Cortex of kidney (tissue), 1 donor: Measurements from ENCODE around the gene GALNS.
"Not testable (repeated sequence)": the region's sequence is repeated elsewhere in the genome, so short reads cannot be mapped to it uniquely, and the experiment has no call there.

Experiments used
- DNase-seq: peaks from one replicate; lab custom pipeline; 2025; lab: John Stamatoyannopoulos, UW

GALNS gene

DNA sequence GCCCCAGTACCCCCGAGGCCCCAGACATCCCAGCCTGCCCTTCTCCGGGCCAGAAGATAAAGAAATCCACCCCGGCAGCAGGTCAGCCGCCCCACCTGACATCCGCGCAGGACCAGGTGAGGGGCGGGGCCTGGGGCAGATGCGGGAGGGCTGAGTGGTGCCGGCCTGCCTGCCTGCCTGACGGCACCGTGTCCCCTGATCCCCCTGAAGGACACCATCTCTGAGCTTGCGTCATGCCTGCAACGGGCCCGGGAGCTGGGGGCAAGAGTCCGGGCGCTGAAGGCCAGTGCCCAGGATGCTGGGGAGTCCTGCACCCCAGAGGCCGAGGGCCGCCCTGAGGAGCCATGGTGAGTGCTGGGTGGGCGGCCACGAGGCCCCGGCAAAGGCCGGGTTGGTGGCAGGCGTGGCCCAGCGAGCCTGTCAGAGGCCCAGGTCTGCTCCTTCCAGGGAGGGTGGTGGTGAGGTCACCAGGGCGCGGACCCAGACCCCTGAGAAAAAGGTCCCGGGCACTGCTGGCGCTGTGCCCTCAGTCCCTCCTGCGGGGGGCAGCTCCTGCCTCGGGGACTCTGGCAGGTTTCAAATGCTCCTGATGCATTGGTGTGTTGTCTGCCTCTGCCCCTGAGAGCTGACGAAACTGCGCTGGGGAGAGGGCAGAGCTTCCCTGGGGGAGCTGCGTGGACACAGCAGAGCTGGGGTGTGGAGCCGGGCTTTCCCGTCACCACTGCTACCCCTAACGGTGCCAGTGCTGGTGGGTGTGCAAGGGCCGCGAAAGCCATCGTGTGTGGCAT is 52.0 kb downstream of the GALNS start:
- DNase-seq, result no peak

DNA sequence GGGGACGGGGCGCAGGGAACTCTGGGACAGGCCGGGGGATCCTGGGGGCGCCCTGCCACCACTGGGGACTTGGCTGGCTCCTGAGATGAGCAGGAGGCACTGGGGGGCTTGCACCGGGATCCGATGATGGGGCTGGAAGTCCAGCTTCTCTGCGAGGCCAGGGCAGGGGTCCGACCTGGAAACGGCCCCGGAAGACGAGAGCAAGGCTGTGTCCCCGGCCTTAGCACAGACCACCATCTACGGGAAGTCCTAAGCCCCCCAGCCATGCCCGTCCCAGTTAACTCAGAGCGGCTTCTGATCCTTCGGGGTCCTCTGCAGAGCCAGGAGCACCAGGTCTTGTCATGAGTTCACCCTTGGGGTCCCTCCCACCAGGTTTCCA is 52.6 kb downstream of the GALNS start:
- no peak for DNase-seq

DNA sequence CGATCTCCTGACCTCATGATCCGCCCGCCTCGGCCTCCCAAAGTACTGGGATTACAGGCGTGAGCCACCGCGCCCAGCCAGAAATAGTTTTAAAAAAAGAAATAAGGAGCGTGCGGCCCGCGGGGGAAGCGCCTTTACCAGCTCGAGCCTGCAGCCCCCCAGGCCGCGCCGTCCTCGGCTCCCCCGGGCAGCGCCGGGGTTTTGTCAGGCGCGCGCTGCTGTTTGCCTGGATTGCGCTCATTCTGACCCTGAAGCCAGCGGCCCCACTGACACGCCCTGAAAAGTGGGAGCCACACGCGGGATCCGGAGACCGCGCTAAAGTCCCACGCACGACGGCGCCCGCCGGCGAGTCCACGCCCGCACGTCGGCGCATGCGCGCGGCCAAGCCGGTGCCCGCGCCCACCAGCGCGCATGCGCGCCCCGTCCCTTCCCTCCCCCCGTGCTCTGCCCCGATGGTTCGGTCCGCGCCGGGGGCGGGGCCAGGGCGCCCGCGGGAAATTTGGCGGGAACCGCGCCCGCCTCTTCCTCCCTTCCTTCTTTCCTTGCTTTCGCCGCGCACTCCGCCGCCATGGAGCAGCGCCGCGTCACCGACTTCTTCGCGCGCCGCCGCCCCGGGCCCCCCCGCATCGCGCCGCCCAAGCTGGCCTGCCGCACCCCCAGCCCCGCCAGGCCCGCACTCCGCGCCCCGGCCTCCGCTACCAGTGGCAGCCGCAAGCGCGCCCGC is 53.3 kb downstream of the GALNS start, which contains the start of gene CDT1:
Gene CDT1, plus strand, starts transcription at position 526 of the 724 bp plus-strand sequence. Its CDS starts 43 bp downstream, at position 569.
- no peak for DNase-seq

DNA sequence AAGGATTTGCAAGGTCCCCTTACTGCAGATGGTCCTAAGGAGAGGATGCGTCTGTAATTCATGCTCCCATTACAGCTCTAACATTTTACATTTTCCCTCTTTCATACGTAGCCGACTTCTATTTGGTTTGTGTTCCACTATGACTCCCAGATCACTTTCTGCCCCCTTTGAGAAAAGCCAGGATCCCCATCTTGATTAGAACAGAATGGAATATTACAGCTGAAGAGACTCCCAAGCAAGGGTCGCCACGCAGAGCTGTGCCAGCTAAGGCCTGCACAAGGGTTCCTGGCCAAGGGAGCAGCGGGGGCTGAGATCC is 56.5 kb downstream of the GALNS start:
- no peak for DNase-seq

- DNase-seq, result no peak
Observed at GRCh38 chr16:88799569-88800276, 57.0 kb downstream of the GALNS start.

GRCh38 chr16:88798772-88799455 is 57.8 kb downstream of the GALNS start:
- no peak for DNase-seq

DNA sequence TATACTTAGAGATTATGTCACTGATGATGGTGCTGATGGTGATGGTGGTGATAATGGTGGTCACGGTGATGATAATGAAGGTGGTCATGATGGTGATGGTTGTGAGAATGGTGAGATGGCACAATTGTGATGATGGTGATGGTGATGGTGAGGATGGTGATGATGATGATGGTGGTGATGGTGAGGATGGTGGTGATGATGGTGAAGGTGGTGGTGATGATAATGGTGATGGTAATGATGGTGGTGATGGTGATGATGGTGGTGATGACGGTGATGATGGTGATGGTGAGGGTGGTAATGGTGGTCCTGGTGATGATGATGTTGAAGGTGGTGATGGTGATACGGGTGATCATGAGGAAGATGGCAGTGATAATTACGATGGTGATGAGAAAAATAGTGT is 58.7 kb downstream of the GALNS start:
- DNase-seq, result no peak

GRCh38 chr16:88796278-88796677 is 60.5 kb downstream of the GALNS start:
- no peak for DNase-seq

GRCh38 chr16:88793251-88793954 is 63.3 kb downstream of the GALNS start:
- DNase-seq, result no peak

DNA sequence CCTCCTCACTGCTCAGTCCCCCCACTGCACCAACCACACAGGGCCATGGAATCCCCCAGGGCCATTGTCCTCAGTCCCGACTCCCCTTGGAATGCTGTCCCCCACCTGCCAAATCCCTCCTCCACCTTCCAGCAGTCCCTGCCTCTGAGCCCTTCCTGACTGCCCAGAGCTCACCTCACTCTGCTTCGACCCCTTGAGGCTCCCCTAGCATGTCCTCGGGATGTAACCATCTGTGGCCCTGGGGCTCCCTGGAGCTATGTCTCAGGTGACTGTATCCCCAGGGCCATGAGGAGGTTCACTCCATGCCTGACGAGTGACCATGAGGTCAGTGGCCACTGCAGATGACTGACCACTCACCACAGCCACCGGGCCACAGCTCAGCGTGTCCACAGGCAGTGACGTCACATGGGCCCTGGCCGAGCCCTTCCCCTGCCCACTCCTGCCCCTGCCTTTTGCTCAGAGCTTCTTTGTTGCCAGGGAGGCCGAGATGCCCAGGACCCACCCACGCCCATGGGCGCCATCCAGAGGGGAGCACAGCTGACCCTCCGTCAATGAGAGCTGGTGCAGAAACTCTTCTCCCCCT is 64.0 kb downstream of the GALNS start:
- DNase-seq, result no peak

DNA sequence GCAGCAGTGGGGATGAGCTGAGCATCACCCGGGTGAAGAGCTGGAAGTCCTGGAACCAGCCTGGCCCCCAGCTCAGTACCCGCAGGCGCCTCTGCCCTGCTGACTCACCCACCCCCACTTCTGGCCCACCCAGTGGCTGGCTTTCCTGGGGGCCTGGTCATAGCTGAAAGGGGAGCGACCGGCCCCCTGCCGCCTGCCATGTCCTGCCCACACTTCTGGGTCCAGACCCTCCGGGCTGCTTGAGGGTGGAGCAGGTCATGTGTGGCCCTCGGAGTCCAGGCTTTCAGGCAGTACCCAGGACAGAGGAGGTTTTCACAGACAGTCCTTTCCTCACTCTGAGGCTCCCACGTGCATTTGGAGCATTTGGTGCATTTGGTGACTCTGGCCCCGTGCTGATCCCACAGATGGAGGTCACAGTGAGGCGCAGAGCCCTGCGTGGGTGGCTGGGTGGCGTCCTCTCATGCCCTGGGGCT is 64.6 kb downstream of the GALNS start:
- DNase-seq, result no peak

GRCh38 chr16:88790312-88791211 is 66.2 kb downstream of the GALNS start:
- no peak for DNase-seq

DNA sequence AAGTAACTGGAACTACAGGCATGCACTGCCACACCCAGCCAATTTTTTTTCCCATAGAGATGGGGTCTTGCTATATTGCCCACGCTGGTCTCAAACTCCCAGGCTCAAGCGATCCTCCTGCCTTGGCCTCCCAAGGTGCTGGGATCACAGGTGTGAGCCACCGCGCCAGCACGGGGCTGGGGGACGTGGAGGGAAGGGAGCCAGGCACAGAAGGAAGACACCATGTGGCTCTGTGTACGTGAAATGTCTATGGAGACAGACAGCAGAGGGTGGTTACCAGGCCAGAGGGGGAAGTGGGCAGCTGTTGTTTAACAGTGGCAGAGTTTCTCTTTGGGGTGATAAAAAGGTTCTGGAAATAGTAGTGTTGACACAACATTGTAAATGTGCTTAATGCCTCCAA is 67.2 kb downstream of the GALNS start:
- DNase-seq, result no peak

DNA sequence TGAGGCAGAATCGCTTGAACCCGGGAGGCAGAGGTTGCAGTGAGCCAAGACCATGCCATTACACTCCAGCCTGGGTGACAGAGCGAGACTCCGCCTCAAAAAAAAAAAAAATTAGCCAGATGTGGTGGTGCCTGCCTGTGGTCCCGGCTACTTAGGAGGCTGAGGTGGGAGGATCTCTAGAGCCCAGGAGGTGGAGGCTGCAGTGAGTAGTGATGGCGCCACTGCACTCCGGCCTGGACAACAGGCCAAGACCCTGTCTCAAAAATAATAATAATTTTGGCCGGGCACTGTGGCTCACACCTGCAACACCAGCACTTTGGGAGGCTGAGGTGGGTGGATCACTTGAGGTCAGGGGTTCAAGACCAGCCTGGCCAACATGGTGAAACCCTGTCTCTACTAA is 68.0 kb downstream of the GALNS start:
- not testable (repeated sequence) for DNase-seq

DNA sequence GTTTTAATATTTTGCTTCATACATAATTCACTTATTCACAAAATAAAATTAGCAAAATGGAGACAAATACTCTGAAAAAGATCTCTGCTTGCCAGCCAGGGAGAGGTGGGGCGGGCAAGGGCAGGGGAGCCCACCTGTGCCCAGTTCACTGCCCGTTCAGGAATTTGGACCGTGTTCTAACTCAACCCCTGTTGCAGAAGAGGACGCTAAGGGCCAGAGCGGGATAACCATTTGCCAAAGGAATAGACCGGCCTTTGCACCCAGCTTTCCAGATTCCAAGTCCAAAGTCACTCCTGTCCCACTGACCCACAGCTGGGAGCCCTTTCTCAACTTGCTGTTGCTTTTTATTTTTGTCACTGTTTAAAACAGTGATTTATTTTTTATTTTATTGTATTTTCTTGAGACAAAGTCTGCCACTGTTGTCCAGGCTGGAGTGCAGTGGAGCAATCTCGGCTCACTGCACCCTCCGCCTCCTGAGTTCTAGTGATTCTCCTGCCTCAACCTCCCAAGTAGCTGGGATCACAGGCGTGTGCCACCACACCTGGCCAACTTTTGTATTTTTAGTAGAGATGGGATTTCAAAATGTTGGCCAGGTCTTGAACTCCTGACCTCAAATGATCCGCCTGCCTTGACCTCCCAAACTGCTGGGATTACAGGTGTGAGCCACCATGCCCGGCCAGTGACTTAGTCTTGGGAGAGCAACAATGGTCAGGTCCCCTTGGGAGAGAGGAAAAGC is 69.0 kb downstream of the GALNS start:
- DNase-seq, result no peak

- DNase-seq, result no peak
Observed at GRCh38 chr16:88785106-88785924, 71.4 kb downstream of the GALNS start, which contains the start of gene PIEZO1. Gene PIEZO1, minus strand, starts transcription at chr16:88785220. Its CDS starts 256 bp downstream, at chr16:88784964.

GRCh38 chr16:88784856-88785105 is 72.0 kb downstream of the GALNS start:
- DNase-seq, result no peak

GRCh38 chr16:88784074-88784855 is 72.5 kb downstream of the GALNS start:
- no peak for DNase-seq
